Mucosa of descending colon (tissue), 3 donors: ENCODE measurements around the gene ACTN4. TPM values are rescaled to one million over a fixed set of nuclear protein-coding genes. Genes with fewer than 3 reads are reported as not detected.
A peak's percentile ranks its signal among the peaks of the same experiment; 100 is the strongest.

Experiments
- ATAC-seq: fragments of 200-7000 bp; cut with Tn5 transposase; one replicate; pipeline ENCODE4 v1.9.1; 2020; ENCODE audit warnings: mild to moderate bottlenecking, moderate library complexity
- DNase-seq, 3 donors: peaks; one replicate each; pipeline ENCODE4 v3.0.0-alpha.2; 2020
- H3K36me3 ChIP-seq: fragments of 200-600 bp; one replicate; pipeline ENCODE4 v1.8.0; 2021; ENCODE audit warnings: low read depth, mild to moderate bottlenecking
- H3K4me1 ChIP-seq: fragments of 200-600 bp; one replicate; pipeline ENCODE4 v1.8.0; 2021; ENCODE audit warnings: low read depth, mild to moderate bottlenecking
- H3K4me3 ChIP-seq: fragments of 200-600 bp; one replicate; pipeline ENCODE4 v1.8.0; 2021; ENCODE audit warnings: mild to moderate bottlenecking
- H3K9me3 ChIP-seq: fragments of 200-600 bp; one replicate; pipeline ENCODE4 v1.8.0; 2021; ENCODE audit warnings: mild to moderate bottlenecking
- intact Hi-C, 2 donors: fragments of 100-400 bp; cut with DNase I in 1 of 2; cut with micrococcal nuclease in 1 of 2; formaldehyde crosslinking; loops; one replicate each; pipeline versions ENCODE4 v1.11.0 to v1.11.1; 2022; cut with DNase I, micrococcal nuclease
- total RNA-seq, 3 donors: library from RNA; stranded (reverse); fragmentation: NEBNext Ultra II Directional in 2 of 3; extraction: Animal tissue kit (Norgen Biotek cat#: 25700) in 2 of 3; gene quantifications; one replicate each; pipeline versions ENCODE4 v1.2.1 to v1.2.4, GENCODE V29; 2021 to 2023
- TF ChIP-seq, protein P1 (sequence below): fragments of 200-600 bp; IDR thresholded peaks from one replicate; pipeline ENCODE4 v1.8.0; 2022; ENCODE audit warnings: antibody characterized with exemption, mild to moderate bottlenecking
- donor health status: DM: no; HTN: no; CAD: no; lungs with moderate emphysema.
- donor health status: DM: no; HTN: no; CAD: no.
- donor health status: DM: no; HTN: yes; CAD: no.

ACTN4 gene
- total RNA-seq, 3 donors from 2014 or later: 566 to 1,080 (median 1,014) TPM

DNA sequence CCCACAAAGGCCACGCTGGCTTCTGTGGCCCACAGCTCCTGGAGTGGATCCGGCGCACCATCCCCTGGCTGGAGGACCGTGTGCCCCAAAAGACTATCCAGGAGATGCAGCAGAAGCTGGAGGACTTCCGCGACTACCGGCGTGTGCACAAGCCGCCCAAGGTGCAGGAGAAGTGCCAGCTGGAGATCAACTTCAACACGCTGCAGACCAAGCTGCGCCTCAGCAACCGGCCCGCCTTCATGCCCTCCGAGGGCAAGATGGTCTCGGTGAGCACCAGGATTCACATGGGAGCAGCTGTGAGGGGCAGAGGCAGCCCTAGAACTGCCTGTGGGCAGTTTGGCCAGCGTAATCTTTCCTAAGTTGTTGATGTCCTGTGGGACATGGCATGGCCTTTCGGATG, 69.6 kb downstream of the ACTN4 start:
- intact Hi-C loops: no loop called here
- no peak overlapping the region for H3K4me3 ChIP-seq
- H3K4me1 ChIP-seq: peaks cover 2% of the 10 kb centered on the region
- TF ChIP-seq, protein P1, sequence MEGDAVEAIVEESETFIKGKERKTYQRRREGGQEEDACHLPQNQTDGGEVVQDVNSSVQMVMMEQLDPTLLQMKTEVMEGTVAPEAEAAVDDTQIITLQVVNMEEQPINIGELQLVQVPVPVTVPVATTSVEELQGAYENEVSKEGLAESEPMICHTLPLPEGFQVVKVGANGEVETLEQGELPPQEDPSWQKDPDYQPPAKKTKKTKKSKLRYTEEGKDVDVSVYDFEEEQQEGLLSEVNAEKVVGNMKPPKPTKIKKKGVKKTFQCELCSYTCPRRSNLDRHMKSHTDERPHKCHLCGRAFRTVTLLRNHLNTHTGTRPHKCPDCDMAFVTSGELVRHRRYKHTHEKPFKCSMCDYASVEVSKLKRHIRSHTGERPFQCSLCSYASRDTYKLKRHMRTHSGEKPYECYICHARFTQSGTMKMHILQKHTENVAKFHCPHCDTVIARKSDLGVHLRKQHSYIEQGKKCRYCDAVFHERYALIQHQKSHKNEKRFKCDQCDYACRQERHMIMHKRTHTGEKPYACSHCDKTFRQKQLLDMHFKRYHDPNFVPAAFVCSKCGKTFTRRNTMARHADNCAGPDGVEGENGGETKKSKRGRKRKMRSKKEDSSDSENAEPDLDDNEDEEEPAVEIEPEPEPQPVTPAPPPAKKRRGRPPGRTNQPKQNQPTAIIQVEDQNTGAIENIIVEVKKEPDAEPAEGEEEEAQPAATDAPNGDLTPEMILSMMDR: no peak
- no peaks in the 10 kb centered on the region for H3K9me3 ChIP-seq
- H3K36me3 ChIP-seq: peaks cover 15% of the 10 kb centered on the region
- ATAC-seq (no peak), DNase-seq (no peak)

GRCh38 chr19:38717855-38718254, 70.4 kb downstream of the ACTN4 start:
- TF ChIP-seq, protein P1: no peak
- H3K4me1 ChIP-seq: peaks cover 2% of the 10 kb centered on the region
- intact Hi-C loops: no loop called here

DNA sequence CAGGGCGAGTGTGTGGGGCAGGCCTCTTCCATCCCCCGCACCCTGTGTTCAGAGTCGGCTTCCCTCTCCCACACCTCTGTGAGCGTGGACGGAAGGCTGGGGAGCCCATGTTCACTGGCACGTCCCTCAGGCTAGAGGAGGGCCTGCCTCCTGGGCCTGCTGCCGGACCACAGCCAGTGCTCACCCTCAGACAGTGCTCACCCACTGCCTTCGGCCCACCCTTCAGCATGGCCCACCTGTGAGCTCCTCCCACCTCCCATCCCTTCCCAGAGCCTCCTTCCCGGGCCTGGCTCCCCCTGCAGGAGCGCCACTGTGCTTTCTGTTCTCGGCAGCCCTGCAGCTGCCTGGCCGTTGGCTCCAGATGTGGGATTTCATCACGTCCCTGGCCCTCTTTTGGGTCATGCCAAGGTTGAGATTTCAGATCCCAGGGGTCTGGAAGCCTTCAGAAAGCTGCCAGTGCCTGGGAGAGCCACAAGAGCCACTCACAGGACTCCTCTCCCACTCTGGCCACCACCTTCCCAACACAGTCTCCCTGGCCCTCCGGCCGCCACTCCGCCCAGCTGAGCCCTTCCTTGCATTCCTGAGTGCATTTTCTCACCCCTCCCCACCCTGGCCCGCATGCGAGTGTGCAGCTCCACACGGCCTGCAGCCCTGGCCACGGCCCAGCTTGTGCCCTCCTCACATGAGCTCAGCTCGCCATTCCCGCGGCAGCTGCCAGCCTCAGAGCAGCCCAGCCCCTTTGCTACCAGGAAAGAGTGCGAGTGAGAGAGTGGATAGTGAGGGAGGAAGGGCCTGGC, 71.5 kb downstream of the ACTN4 start:
- TF ChIP-seq, protein P1: no peak
- ATAC-seq (peak; percentile 10), DNase-seq (no peak)
- intact Hi-C loops: no loop called here
- Histone ChIP-seq H3K4me1 (no peaks in the 10 kb centered on the region), H3K4me3 (no peak overlapping the region), H3K9me3 (no peaks in the 10 kb centered on the region), H3K36me3 (peaks cover 19% of the 10 kb centered on the region)

More at GRCh38 chr19:38717855-38718254, 70.4 kb downstream of the ACTN4 start:
- DNase-seq: no peak
- Histone ChIP-seq H3K9me3 (no peaks in the 10 kb centered on the region), H3K36me3 (peaks cover 15% of the 10 kb centered on the region), H3K4me3 (no peak overlapping the region)
- no peak for ATAC-seq

- H3K36me3 ChIP-seq: peaks cover 18% of the 10 kb centered on the region
- H3K4me1 ChIP-seq: no peaks in the 10 kb centered on the region
- no peak for DNase-seq
- intact Hi-C loops: no loop called here
- no peaks in the 10 kb centered on the region for H3K9me3 ChIP-seq
- H3K4me3 ChIP-seq: no peak overlapping the region
- TF ChIP-seq, protein P1: no peak
- peak; percentile 3 for ATAC-seq
Measured at GRCh38 chr19:38719761-38720558, 72.5 kb downstream of the ACTN4 start.

- TF ChIP-seq, protein P1: no peak
- intact Hi-C loops: no loop called here
- ATAC-seq: no peak
Measured at GRCh38 chr19:38720559-38721236, 73.2 kb downstream of the ACTN4 start.

More at GRCh38 chr19:38720559-38721236, 73.2 kb downstream of the ACTN4 start:
- Histone ChIP-seq H3K4me3 (no peak overlapping the region), H3K9me3 (no peaks in the 10 kb centered on the region), H3K4me1 (no peaks in the 10 kb centered on the region), H3K36me3 (peaks cover 18% of the 10 kb centered on the region)
- DNase-seq: no peak
